OCI-M2 (cell line): Measurements from ENCODE around the gene PA2G4.
"Not testable (repeated sequence)": the region's sequence is repeated elsewhere in the genome, so short reads cannot be mapped to it uniquely, and the experiment has no call there.

ENCODE experiments used
- DNase-seq: peaks from one replicate; lab custom pipeline; 2025; ENCODE audit not compliant: unreplicated experiment; lab: John Stamatoyannopoulos, UW

The PA2G4 gene

GRCh38 chr12:56099787-56100186 is 4.6 kb upstream of the PA2G4 start:
- no peak for DNase-seq

- no peak for DNase-seq
Measured at GRCh38 chr12:56101045-56101444, 3.3 kb upstream of the PA2G4 start.

- DNase-seq, result no peak
Measured at GRCh38 chr12:56102683-56103065, 1.7 kb upstream of the PA2G4 start.

GRCh38 chr12:56103066-56103711 is 1.2 kb upstream of the PA2G4 start:
- no peak for DNase-seq

- DNase-seq, result no peak
Measured at GRCh38 chr12:56103823-56104108, 593 bp upstream of the PA2G4 start.

DNA sequence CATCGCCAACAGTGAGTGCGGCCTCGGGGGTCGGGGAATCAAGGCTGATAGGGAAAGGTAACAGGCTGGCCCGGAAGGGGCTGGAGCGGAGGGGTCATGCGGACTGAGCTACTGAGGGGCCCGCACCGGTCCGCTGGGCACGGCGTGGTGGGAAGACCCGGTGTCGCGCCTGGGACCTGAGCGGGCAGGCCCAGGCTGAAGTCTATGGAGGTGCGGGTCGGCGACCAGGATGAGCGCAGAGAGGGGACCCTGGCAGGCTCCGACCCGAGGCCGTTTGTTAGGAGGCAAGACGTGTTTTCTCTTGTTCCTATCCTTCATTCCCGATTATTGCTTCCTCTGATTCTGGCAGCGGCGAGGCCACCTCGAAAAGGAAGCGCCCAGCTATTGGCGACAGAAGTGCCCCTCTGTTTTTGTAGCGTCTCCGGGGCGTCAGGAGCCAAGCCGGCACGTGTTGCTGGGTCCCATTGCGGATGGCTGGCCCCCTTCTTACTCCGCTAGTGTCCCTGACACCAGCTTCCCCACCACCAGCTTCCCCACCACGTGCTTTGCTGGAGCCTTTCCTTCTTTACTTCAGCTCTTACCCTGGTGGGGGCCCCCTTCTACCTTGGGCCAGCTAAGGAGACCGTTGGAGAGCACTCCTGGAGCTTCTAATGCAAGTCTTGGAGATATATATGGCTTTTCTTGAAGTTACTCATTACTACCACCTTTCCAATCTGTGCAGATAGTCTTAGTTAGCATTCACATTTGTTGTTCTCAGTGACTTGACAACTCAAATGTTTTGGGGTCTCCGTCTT is 653 bp downstream of the PA2G4 start:
- no peak for DNase-seq

- DNase-seq, result no peak
Measured at GRCh38 chr12:56105609-56105902, 1.2 kb downstream of the PA2G4 start.

DNA sequence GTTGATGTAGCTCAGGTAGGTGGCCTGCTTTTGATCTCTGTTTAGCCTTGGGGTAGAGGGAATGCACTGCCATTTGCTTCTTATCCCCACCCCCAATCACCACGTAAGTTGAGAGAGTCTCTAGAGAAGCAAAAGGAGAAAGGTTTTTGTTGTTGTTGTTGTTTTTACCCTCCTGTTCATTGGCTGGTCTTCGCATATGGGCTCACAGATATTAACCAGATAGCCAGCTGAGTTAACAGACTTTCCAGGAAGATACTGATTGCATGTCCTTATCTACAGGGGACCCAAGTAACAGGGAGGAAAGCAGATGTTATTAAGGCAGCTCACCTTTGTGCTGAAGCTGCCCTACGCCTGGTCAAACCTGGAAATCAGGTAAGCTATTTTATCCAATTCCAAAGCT is 2.9 kb downstream of the PA2G4 start:
- no peak for DNase-seq

GRCh38 chr12:56110571-56110970 is 6.2 kb downstream of the PA2G4 start:
- DNase-seq, result no peak

- DNase-seq, result no peak
Measured at GRCh38 chr12:56114084-56114483, 9.7 kb downstream of the PA2G4 start.

- DNase-seq, result no peak
Measured at GRCh38 chr12:56115329-56115728, 11.0 kb downstream of the PA2G4 start.

- peak; percentile 87 for DNase-seq
Measured at GRCh38 chr12:56116267-56117081, 12.1 kb downstream of the PA2G4 start, which contains the start of gene RPL41. TSS of gene RPL41 (plus strand) at chr12:56116633.

GRCh38 chr12:56117082-56117706 is 12.8 kb downstream of the PA2G4 start:
- DNase-seq, result not testable (repeated sequence)

DNA sequence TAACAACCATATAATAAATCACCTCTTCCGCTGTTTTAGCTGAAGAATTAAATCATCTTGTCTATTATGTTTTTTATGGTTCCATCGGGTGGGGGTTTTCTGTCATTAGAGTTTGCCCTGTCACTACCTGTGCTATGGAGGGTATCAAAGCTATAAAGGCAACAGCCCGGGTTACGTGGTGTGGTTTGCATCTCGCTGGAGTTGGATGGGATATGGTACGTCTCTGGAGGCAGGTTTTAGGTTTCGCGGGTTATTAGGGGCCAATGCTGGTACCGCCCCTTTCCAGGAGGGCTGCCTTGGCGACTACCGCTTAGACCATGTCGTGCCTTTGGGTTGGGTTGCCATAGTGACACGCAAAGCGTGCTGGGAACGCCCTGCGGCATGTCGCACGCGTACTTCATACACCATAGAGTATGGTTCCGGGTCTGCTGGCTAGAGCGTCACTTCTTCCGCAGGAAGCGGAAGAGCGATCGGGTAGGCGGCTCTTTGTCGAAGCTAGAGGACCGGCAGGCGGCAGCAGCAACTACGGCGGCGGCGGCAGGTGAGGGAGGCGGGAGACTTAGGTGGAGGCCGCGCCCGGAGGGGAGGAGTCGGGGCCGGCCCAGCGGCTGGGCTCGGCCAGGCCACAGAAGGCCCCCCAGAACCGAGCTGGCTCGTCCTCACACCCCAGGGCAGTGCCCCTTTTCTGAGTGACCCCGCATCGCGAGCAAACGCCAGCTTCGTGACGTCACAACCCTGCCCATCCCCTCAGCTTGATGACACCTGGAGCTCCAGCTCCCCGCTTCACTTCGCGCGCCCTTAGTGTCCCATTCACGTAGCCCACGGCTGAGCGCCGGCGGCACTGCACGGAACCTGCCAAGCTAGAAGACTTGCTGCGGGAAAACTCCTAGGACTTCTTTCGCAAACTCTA is 13.7 kb downstream of the PA2G4 start, which contains the start of gene ZC3H10:
Gene ZC3H10, plus strand, starts transcription at position 489 of the 910 bp plus-strand sequence. CDS start 2,297 bp downstream, outside the sequence.
- DNase-seq, result peak; percentile 77

DNA sequence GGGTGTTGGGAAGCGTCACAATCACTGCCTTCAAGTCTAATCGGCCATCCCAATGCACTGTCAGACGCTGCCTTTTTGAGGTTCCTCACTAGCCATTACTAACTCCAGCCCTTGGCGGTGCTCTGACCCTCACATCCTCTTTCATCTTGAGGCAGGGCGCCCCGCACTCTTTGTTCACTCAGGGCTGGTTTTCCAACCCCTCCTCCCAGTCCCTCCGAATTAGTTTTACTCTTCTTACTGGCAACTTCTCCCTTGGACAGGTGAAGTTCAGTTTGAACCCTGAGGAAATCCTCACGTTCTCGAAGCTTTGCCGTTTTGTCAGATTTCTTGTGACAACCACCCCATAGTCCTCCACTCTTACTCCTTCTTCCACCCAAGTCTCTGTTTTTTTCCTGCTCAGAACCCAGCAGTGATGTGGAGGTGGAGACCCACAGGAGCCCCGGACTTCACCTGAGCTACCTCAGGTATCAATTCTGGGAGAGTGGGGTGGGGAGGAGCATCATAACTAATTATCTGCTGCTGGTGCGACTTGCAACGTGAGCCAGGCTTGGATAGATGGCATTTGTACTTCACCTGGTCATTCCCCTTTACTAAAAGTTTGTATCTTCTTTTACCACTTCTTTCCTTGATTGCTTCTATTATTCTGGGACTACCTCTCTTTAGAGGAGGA is 14.5 kb downstream of the PA2G4 start:
- no peak for DNase-seq

DNA sequence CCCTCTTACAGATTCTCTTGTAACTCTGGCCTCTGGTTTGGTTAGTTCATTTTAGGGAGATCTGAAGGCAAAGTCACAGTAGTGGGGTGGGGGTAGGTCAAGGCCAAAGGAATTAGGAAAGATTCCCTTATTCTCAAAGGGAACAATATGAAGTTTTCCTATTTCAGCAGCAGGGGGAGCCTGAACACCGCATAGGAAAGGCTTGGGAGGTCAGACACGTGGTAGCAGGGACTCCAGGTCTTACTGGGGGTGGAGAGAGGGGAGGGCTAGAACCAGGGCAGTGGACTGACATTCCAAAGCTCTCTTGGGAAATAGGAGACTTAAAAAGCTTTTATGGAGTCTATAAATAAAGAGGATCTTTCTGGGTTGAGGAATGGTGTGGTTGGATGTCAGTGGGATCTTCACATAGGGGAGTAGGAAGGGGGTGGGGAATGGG is 15.0 kb downstream of the PA2G4 start:
- DNase-seq, result no peak

GRCh38 chr12:56120158-56120846 is 15.9 kb downstream of the PA2G4 start:
- no peak for DNase-seq

GRCh38 chr12:56121204-56121870 is 17.0 kb downstream of the PA2G4 start:
- DNase-seq, result no peak

DNA sequence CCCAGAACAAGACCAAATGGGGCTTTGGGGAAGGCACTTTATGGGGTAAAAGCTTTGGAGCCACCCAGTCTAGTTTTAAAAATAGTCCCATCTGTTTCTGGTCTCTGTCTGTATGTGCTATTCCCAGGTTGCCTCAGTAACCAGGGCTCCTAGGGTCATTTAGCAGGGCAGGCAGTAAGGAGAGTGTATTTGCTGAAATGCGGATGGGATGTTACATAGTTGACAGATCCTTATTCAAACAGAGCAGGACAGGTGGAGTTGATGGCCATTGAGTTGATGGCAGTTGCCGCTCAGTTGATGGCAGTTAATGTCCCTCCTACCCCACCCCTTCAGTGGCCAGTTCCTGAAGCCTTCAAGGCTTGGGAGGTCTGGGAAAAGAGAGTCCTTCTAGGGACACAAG is 18.3 kb downstream of the PA2G4 start:
- no peak for DNase-seq
